ENCODE results near the gene PSMA8.

The PSMA8 gene

DNA sequence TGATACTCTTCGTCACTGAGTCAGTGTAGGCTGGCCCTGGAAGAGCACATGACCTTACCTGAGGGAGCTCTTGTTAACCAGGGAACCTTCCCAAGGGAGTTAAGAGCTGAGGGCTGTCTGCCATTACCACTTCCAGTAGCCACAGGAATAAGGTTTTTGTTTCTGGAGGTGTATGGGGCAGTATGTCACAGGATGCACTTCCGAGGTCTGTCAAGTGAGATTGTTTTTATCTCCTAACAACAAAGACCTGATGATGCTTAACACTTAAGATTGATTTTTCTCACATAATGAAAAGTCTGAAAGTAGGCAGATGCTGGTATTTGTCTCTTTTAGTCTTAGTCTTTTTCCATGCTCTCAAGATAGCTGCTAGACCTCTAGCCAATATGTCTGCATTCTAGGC is 41.8 kb downstream of the PSMA8 start:
- no peak for DNase-seq (ENCODE audit: low read depth)
- H3K4me3 ChIP-seq (ENCODE audit: low read length) = no peak overlapping the region
- TF ChIP-seq, protein P1, sequence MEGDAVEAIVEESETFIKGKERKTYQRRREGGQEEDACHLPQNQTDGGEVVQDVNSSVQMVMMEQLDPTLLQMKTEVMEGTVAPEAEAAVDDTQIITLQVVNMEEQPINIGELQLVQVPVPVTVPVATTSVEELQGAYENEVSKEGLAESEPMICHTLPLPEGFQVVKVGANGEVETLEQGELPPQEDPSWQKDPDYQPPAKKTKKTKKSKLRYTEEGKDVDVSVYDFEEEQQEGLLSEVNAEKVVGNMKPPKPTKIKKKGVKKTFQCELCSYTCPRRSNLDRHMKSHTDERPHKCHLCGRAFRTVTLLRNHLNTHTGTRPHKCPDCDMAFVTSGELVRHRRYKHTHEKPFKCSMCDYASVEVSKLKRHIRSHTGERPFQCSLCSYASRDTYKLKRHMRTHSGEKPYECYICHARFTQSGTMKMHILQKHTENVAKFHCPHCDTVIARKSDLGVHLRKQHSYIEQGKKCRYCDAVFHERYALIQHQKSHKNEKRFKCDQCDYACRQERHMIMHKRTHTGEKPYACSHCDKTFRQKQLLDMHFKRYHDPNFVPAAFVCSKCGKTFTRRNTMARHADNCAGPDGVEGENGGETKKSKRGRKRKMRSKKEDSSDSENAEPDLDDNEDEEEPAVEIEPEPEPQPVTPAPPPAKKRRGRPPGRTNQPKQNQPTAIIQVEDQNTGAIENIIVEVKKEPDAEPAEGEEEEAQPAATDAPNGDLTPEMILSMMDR (conservative IDR thresholded peaks at IDR 0.05; ENCODE audit: low read length) = no peak

DNA sequence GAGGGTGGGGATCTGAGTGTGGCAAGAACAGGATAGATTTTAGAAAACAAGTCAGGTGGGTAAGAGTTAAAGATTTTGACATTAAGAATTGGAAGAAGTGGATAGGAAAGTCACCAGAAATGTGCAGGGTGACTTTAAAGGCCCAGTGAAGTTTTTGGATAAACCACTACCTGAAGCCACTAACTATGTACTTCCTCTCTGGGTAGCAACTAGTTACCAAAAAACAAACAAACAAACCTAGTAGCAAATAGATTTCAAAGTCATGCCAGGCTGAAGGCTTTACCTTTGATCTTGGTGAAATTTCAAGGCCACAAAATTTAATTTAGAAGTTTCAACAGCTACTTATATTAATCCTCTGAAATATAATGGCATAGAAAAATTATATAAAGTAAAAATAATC is 42.5 kb downstream of the PSMA8 start:
- TF ChIP-seq, protein P1 (conservative IDR thresholded peaks at IDR 0.05; ENCODE audit: low read length) = no peak
- no peak for DNase-seq (ENCODE audit: low read depth)
- no peak overlapping the region for H3K4me3 ChIP-seq (ENCODE audit: low read length)

DNA sequence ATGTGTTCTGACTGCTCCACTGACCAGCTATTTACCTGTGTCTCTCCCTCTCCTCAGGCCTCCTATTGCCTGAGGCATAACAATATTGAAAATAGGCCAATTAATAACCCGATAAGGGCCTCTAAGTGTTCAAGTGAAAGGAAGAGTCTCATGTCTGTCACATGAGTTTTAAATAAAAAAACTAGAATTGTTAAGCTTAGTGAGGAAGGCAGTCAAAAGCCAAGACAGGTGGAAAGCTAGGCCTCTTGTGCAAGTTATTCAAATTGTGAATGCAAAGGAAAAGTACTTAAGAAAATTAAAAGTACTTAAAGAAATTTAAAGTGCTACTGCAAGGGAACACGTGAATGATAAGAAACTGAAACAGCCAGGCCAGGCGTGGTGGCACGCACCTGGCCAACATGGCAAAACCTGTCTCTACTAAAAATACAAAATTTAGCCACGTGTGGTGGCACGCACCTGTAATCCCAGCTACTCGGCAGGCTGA is 47.7 kb downstream of the PSMA8 start:
- H3K4me3 ChIP-seq (ENCODE audit: low read length) = no peak overlapping the region
- no peak for DNase-seq (ENCODE audit: low read depth)
- TF ChIP-seq, protein P1 (conservative IDR thresholded peaks at IDR 0.05; ENCODE audit: low read length) = no peak

DNA sequence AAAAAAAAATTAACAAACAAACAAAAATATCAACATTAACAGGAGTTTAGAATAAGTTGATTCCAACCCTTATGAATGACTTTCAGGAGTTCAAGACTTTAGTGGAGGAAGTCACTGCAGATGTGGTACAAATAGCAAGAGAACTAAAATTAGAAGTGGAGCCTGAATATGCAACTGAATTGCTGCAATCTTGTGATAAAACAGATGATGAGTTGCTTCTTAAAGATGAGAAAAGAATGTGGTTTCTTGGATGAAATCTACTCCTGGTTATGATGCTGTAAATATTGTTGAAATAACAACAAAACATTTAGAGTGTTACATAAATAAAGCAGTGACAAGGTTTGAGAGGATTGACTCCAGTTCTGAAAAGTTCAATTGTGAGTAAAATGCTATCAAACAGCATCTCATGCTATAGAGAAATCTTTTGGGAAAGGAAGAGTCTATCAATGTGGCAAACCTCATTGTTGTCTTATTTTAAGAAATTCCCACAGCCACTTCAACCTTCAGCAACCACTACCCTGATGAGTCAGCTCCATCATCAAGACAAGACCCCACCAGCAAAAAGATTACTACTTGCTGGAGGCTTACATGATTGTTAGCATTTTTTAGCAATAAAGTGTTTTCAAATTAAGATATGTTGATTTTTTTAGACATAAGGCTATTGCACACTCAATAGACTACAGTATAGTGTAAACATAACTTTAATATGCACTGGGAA is 49.9 kb downstream of the PSMA8 start:
- no peak for DNase-seq (ENCODE audit: low read depth)
- TF ChIP-seq, protein P1 (conservative IDR thresholded peaks at IDR 0.05; ENCODE audit: low read length) = no peak
- no peak overlapping the region for H3K4me3 ChIP-seq (ENCODE audit: low read length)

DNA sequence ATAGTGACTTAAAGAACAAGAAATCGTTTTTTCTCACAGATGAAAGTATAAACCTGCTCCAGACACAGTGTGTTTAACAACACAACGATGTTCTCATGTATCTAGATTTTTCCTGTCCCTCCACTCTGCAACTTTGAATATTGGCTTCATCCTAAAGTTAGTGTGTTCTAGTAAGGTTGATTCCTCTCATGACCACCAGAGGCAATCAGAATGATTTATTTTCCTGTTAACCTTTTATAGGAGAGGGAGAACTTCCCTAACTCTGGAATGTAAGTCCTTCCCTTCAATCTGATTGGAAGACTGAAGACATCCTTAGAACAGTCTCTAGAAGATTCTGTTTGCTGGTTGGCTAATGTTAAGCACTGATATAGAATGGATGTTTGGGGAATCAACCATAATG is 51.6 kb downstream of the PSMA8 start:
- no peak overlapping the region for H3K4me3 ChIP-seq (ENCODE audit: low read length)
- no peak for DNase-seq (ENCODE audit: low read depth)
- TF ChIP-seq, protein P1 (conservative IDR thresholded peaks at IDR 0.05; ENCODE audit: low read length) = no peak

DNA sequence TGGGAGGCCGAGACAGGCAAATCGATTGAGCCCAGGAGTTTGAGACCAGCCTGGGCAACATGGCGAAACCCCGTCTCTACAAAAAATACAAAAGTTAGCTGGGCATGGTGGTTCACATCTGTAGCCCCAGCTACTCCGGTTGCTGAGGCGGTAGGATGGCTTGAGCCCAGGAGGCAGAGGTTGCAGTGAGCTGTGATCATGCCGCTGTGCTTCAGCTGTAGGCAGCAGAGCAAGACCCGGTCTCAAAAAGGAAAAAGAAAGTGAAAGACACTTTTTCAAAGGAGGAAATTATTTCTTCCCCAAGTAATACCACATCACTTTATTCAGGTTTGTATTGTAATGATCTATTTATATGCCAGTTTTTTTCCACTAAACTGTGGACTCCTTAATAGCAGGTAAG is 56.8 kb downstream of the PSMA8 start:
- H3K4me3 ChIP-seq (ENCODE audit: low read length) = no peak overlapping the region
- no peak for DNase-seq (ENCODE audit: low read depth)
- TF ChIP-seq, protein P1 (conservative IDR thresholded peaks at IDR 0.05; ENCODE audit: low read length) = no peak

DNA sequence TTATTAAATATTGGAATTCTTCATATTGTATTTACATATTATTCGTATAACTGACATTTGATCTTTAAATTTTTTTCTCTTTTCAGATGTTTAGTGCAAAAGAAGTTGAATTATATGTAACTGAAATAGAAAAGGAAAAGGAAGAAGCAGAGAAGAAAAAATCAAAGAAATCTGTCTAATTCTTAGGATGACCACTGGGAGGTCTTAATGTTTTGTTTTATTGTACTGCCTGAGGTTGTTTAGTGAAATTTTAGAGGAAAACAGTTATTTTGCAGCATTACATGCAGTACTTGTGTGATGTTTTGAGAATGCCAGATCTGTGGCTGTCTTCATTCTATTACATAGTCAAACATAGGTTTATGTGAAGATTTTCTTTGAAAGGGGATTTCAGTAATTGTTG is 58.6 kb downstream of the PSMA8 start:
- no peak overlapping the region for H3K4me3 ChIP-seq (ENCODE audit: low read length)

More for the DNA sequence above, 58.6 kb downstream of the PSMA8 start:
- no peak for DNase-seq (ENCODE audit: low read depth)
- TF ChIP-seq, protein P1 (conservative IDR thresholded peaks at IDR 0.05; ENCODE audit: low read length) = no peak
